ENCODE data around the gene PTPRH. TPM values are rescaled to one million over a fixed set of nuclear protein-coding genes. Genes with fewer than 3 reads are reported as not detected.

Gene PTPRH
- total RNA-seq, 1 experiment from 2014 or later: 2.3 TPM

GRCh38 chr19:55238030-55238429 is 28.7 kb upstream of the PTPRH start:
- H3K36me3 Mint-ChIP-seq (ENCODE audit: insufficient read depth, unreplicated experiment): peaks cover 82% of the 10 kb centered on the region

GRCh38 chr19:55232986-55233385 is 23.7 kb upstream of the PTPRH start:
- H3K4me3 ChIP-seq (ENCODE audit: low read depth, low read length): no peak overlapping the region
- DNase-seq: no peak
- peaks cover 24% of the 10 kb centered on the region for H3K4me1 ChIP-seq
- Mint-ChIP-seq H3K4me3 (ENCODE audit: unreplicated experiment) (no peak overlapping the region), H3K27ac (ENCODE audit: unreplicated experiment) (no peak overlapping the region), H3K4me1 (ENCODE audit: low read depth, unreplicated experiment) (peaks cover 18% of the 10 kb centered on the region), H3K36me3 (ENCODE audit: insufficient read depth, unreplicated experiment) (peaks cover 75% of the 10 kb centered on the region), H3K9me3 (ENCODE audit: unreplicated experiment) (no peaks in the 10 kb centered on the region), H3K27me3 (ENCODE audit: insufficient read depth, unreplicated experiment) (no peaks in the 10 kb centered on the region)
- no TSS peak for BruUV-seq (replicated peaks)
- intact Hi-C loops (cut with micrococcal nuclease; ENCODE audit: unreplicated experiment): no loop called here
- H3K27me3 ChIP-seq (replicated peaks; ENCODE audit: control insufficient read depth, insufficient read depth, low read length): no peaks in the 10 kb centered on the region
- ChIA-PET CTCF (no interaction called here), POLR2A (no interaction called here)
- TF ChIP-seq CTCF (IDR thresholded peaks at IDR 0.05; ENCODE audit: insufficient read depth in 1 of 2, low read depth in 1 of 2, low read length in 1 of 2, severe bottlenecking in 1 of 2, unreplicated experiment in 1 of 2): no peak
- H3K36me3 ChIP-seq (ENCODE audit: control insufficient read depth, insufficient read depth, low read length): peaks cover 6% of the 10 kb centered on the region
- H3K9me3 ChIP-seq: no peaks in the 10 kb centered on the region

More at GRCh38 chr19:55238030-55238429, 28.7 kb upstream of the PTPRH start:
- CTCF ChIA-PET: no interaction called here
- TF ChIP-seq CTCF (IDR thresholded peaks at IDR 0.05; ENCODE audit: insufficient read depth in 1 of 2, low read depth in 1 of 2, low read length in 1 of 2, severe bottlenecking in 1 of 2, unreplicated experiment in 1 of 2): no peak
- H3K4me1 ChIP-seq: no peaks in the 10 kb centered on the region
- POLR2A ChIA-PET: no interaction called here
- intact Hi-C loops (cut with micrococcal nuclease; ENCODE audit: unreplicated experiment): no loop called here
- BruUV-seq (replicated peaks): no TSS peak
- no peak overlapping the region for H3K4me3 ChIP-seq (ENCODE audit: low read depth, low read length)
- H3K9me3 Mint-ChIP-seq (ENCODE audit: unreplicated experiment): no peaks in the 10 kb centered on the region
- peaks cover 13% of the 10 kb centered on the region for H3K36me3 ChIP-seq (ENCODE audit: control insufficient read depth, insufficient read depth, low read length)
- H3K4me1 Mint-ChIP-seq (ENCODE audit: low read depth, unreplicated experiment): no peaks in the 10 kb centered on the region
- no peaks in the 10 kb centered on the region for H3K27me3 Mint-ChIP-seq (ENCODE audit: insufficient read depth, unreplicated experiment)
- DNase-seq: no peak
- no peak overlapping the region for H3K4me3 Mint-ChIP-seq (ENCODE audit: unreplicated experiment)
- no peaks in the 10 kb centered on the region for H3K9me3 ChIP-seq
- H3K27me3 ChIP-seq (replicated peaks; ENCODE audit: control insufficient read depth, insufficient read depth, low read length): no peaks in the 10 kb centered on the region
- H3K27ac Mint-ChIP-seq (ENCODE audit: unreplicated experiment): no peak overlapping the region

- H3K9me3 Mint-ChIP-seq (ENCODE audit: unreplicated experiment): no peaks in the 10 kb centered on the region
- H3K27ac Mint-ChIP-seq (ENCODE audit: unreplicated experiment): no peak overlapping the region
- POLR2A ChIA-PET: no interaction called here
- H3K4me1 ChIP-seq: peaks cover 31% of the 10 kb centered on the region
- DNase-seq: no peak
- H3K36me3 ChIP-seq (ENCODE audit: control insufficient read depth, insufficient read depth, low read length): peaks cover 7% of the 10 kb centered on the region
- H3K4me3 Mint-ChIP-seq (ENCODE audit: unreplicated experiment): no peak overlapping the region
- no peaks in the 10 kb centered on the region for H3K27me3 Mint-ChIP-seq (ENCODE audit: insufficient read depth, unreplicated experiment)
- no peak for TF ChIP-seq CTCF (IDR thresholded peaks at IDR 0.05; ENCODE audit: insufficient read depth in 1 of 2, low read depth in 1 of 2, low read length in 1 of 2, severe bottlenecking in 1 of 2, unreplicated experiment in 1 of 2)
- H3K36me3 Mint-ChIP-seq (ENCODE audit: insufficient read depth, unreplicated experiment): peaks cover 73% of the 10 kb centered on the region
- H3K4me1 Mint-ChIP-seq (ENCODE audit: low read depth, unreplicated experiment): peaks cover 22% of the 10 kb centered on the region
- no peak overlapping the region for H3K4me3 ChIP-seq (ENCODE audit: low read depth, low read length)
- no TSS peak for BruUV-seq (replicated peaks)
- intact Hi-C loops (cut with micrococcal nuclease; ENCODE audit: unreplicated experiment): no loop called here
- H3K9me3 ChIP-seq: no peaks in the 10 kb centered on the region
- H3K27me3 ChIP-seq (replicated peaks; ENCODE audit: control insufficient read depth, insufficient read depth, low read length): no peaks in the 10 kb centered on the region
- CTCF ChIA-PET: no interaction called here
Observed at GRCh38 chr19:55232286-55232602, 22.9 kb upstream of the PTPRH start.

All from Caco-2 (cell line).